K562 (cell line): Measurements from ENCODE around the gene NUDT1. TPM values are rescaled to one million over a fixed set of nuclear protein-coding genes. Genes with fewer than 3 reads are reported as not detected.

Experiments used
- ATAC-seq: fragments of 200-7000 bp; cut with Tn5 transposase; 3 replicates; pipeline ENCODE4 v1.9.1; 2020; ENCODE audit warnings: moderate library complexity
- BruUV-seq: library from RNA; stranded (reverse); fragments of 400-500 nt; replicated peaks from 2 replicates; lab custom pipeline; 2021; lab: Mats Ljungman, UMichigan
- CTCF ChIA-PET: fragments of 300-600 bp; formaldehyde crosslinking; extraction: SDS; loops from one replicate; lab custom pipeline; 2021; ENCODE audit warnings: low intra/inter-chr PET ratio; lab: Yijun Ruan, JAX
- POLR2A ChIA-PET: fragments of 300-600, 350-650 bp; sonication (Branson Sonifier 250); formaldehyde crosslinking; extraction: SDS; loops from one replicate; lab custom pipeline; 2021; ENCODE audit warnings: antibody characterized with exemption, inconsistent platforms; lab: Yijun Ruan, JAX
- DNase-seq, 4 experiments: peaks; one replicate each; pipeline versions ENCODE4 v3.0.0 to v3.0.0-alpha.2; 2011 to 2018; ENCODE audit warnings: low spot score in 3 of 4, mixed read lengths in 3 of 4; ENCODE audit errors: extremely low read depth in 1 of 4
- FAIRE-seq: peaks from 2 replicates; lab custom pipeline; 2011; peaks lifted over from hg19 to GRCh38; lab: Jason Lieb, UNC
- H2AFZ ChIP-seq: 2 replicates; pipeline ENCODE4 v1.6.0; 2011; ENCODE audit warnings: low read depth, low read length, control low read depth, inconsistent platforms
- H3K27ac ChIP-seq: fragments of 200-600 bp; 3 replicates; pipeline ENCODE4 v1.8.0; 2011; ENCODE audit warnings: low read depth, mild to moderate bottlenecking, control low read depth, inconsistent platforms, low read length, moderate library complexity, mixed read lengths; ENCODE audit errors: extremely low read depth
- H3K27me3 ChIP-seq, 2 experiments: fragments of 300-600 bp in 1 of 2; 2 replicates in 1 of 2; 3 replicates in 1 of 2; pipeline versions ENCODE4 v1.6.0 to v1.8.0; 2011; ENCODE audit warnings: inconsistent platforms in 2 of 2, low read length in 2 of 2, mild to moderate bottlenecking in 1 of 2, mixed read lengths in 1 of 2, moderate library complexity in 1 of 2; ENCODE audit not compliant: control insufficient read depth in 2 of 2, insufficient read depth in 2 of 2
- H3K36me3 ChIP-seq: fragments of 300-600 bp; 3 replicates; pipeline ENCODE4 v1.8.0; 2011; ENCODE audit warnings: mild to moderate bottlenecking, low read length, inconsistent platforms; ENCODE audit not compliant: control insufficient read depth, insufficient read depth
- H3K4me1 ChIP-seq, 2 experiments: fragments of 200-600 bp in 1 of 2; replicated peaks in 1 of 2; 2 replicates in 1 of 2; 3 replicates in 1 of 2; pipeline versions ENCODE4 v1.5.1 to v1.8.0; 2011; ENCODE audit warnings: inconsistent platforms in 2 of 2, low read length in 2 of 2, mild to moderate bottlenecking in 1 of 2, mixed read lengths in 1 of 2, moderate library complexity in 1 of 2; ENCODE audit not compliant: control insufficient read depth in 2 of 2, insufficient read depth in 2 of 2
- H3K4me2 ChIP-seq: 2 replicates; pipeline ENCODE4 v1.6.1; 2011; ENCODE audit warnings: low read length, control low read depth, inconsistent platforms, mixed read lengths; ENCODE audit not compliant: insufficient read depth
- H3K4me3 ChIP-seq: fragments of 200-600 bp; sonication (generic), shearing (Covaris generic); 2 replicates; pipeline ENCODE4 v1.5.1; 2016; ENCODE audit warnings: control low read depth, inconsistent platforms
- H3K79me2 ChIP-seq: fragments of 200-600 bp; 3 replicates; pipeline ENCODE4 v1.8.0; 2011; ENCODE audit warnings: low read length, inconsistent platforms; ENCODE audit not compliant: control insufficient read depth, insufficient read depth
- H3K9ac ChIP-seq, 2 experiments: 2 replicates each; pipeline versions ENCODE4 v1.6.0 to v1.6.1; 2011; ENCODE audit warnings: low read depth in 2 of 2, low read length in 2 of 2, control low read depth in 1 of 2, inconsistent platforms in 1 of 2, mild to moderate bottlenecking in 1 of 2, mixed read lengths in 1 of 2; ENCODE audit not compliant: insufficient read depth in 1 of 2
- H3K9me1 ChIP-seq: one replicate; pipeline ENCODE4 v1.6.0; 2011; ENCODE audit warnings: inconsistent platforms, mild to moderate bottlenecking, low read length, moderate library complexity; ENCODE audit not compliant: control insufficient read depth, insufficient read depth
- H3K9me3 ChIP-seq: replicated peaks from 2 replicates; pipeline ENCODE4 v1.5.1; 2011; ENCODE audit warnings: low read depth, low read length, inconsistent platforms; ENCODE audit not compliant: control insufficient read depth, insufficient read depth
- H4K20me1 ChIP-seq: replicated peaks from 2 replicates; pipeline ENCODE4 v1.6.1; 2011; ENCODE audit warnings: low read length, inconsistent platforms, mixed read lengths; ENCODE audit not compliant: control insufficient read depth, insufficient read depth
- CHD2 ChIP-seq: IDR thresholded peaks from 2 replicates; pipeline ENCODE4 v1.6.1; 2011; ENCODE audit warnings: low read depth, low read length
- DIDO1 ChIP-seq: fragments of 450-650 bp; IDR thresholded peaks from 2 replicates; pipeline ENCODE4 v1.6.1; 2016; ENCODE audit warnings: low read depth, missing biosample characterization, missing genetic modification characterization
- EWSR1 ChIP-seq: fragments of 450-650 bp; IDR thresholded peaks from 2 replicates; pipeline ENCODE4 v1.6.1; 2018; ENCODE audit warnings: borderline replicate concordance, mild to moderate bottlenecking, low read depth, moderate library complexity; ENCODE audit not compliant: partially characterized antibody
- KAT8 ChIP-seq: fragments of 450-650 bp; IDR thresholded peaks from 2 replicates; pipeline ENCODE4 v1.6.1; 2016; ENCODE audit warnings: low read depth, mild to moderate bottlenecking
- NFXL1 ChIP-seq: fragments of 450-650 bp; formaldehyde crosslinking; IDR thresholded peaks from 2 replicates; pipeline ENCODE4 v1.4.0; 2021; ENCODE audit warnings: mild to moderate bottlenecking
- NFYB ChIP-seq: IDR thresholded peaks from 2 replicates; pipeline ENCODE4 v1.6.1; 2011; ENCODE audit warnings: mild to moderate bottlenecking, moderate library complexity; ENCODE audit not compliant: insufficient read length; ENCODE audit errors: extremely low read depth
- RBM39 ChIP-seq: fragments of 200-400 bp; formaldehyde crosslinking; optimal IDR thresholded peaks from 2 replicates; pipeline ENCODE3; 2018; ENCODE audit warnings: low read depth, low read length
- RCOR1 ChIP-seq, 2 experiments: IDR thresholded peaks; 2 replicates each; pipeline ENCODE4 v1.6.1; 2012; ENCODE audit warnings: low read depth in 2 of 2, low read length in 2 of 2, borderline replicate concordance in 1 of 2, improper control_type of control experiment in 1 of 2
- SMAD1 ChIP-seq: fragments of 150-350 bp; IDR thresholded peaks from 2 replicates; pipeline ENCODE4 v1.6.1; 2014; ENCODE audit warnings: low read length, low read depth; ENCODE audit not compliant: partially characterized antibody
- U2AF2 ChIP-seq: fragments of 200-400 bp; formaldehyde crosslinking; optimal IDR thresholded peaks from 2 replicates; pipeline ENCODE3; 2017; ENCODE audit warnings: low read depth, mild to moderate bottlenecking, low read length
- XRCC5 ChIP-seq: fragments of 200-400 bp; formaldehyde crosslinking; IDR thresholded peaks from 2 replicates; pipeline ENCODE4 v1.6.1; 2017; ENCODE audit warnings: low read depth, mild to moderate bottlenecking, low read length
- ZNF184 ChIP-seq: sonication (generic); formaldehyde crosslinking; IDR thresholded peaks from 2 replicates; pipeline ENCODE4 v1.5.0; 2020; ENCODE audit warnings: missing genetic modification reagents
- ZNF785 ChIP-seq: fragments of 250-450 bp; sonication (Bioruptor Pico); IDR thresholded peaks from 2 replicates; pipeline ENCODE4 v1.4.0; 2020; ENCODE audit warnings: mild to moderate bottlenecking
- WGBS: fragments of 100-300 bp; shearing (Covaris generic); methylation state at CpG from one replicate; pipeline ENCODE4 v1.1.6; 2016; ENCODE audit warnings: low coverage, mixed read lengths; ENCODE audit not compliant: insufficient coverage; ENCODE audit errors: missing lambda C conversion rate; 5-methylcytosine and 5-hydroxymethylcytosine counted together
- in situ Hi-C: fragments of 300-500 bp; cut with MboI; formaldehyde crosslinking; loops from 4 replicates; pipeline ENCODE4 v1.15.0; 2018; ENCODE audit warnings: inconsistent platforms, mixed read lengths
- intact Hi-C: fragments of 100-400 bp; cut with micrococcal nuclease; formaldehyde crosslinking; loops from 2 replicates; pipeline ENCODE4 v1.14.2; 2022
- polyA plus RNA-seq, 8 experiments: library from polyadenylated mRNA; depleted of rRNA in 4 of 8; stranded (reverse) in 5 of 8; unstranded in 3 of 8; fragments of >200 nt; fragmentation: Nextera tagmentation in 2 of 8; fragmentation: Illumina TruSeq in 1 of 8; extraction: Ambion mirVana in 2 of 8; extraction: Trizol in 1 of 8; gene quantifications; 2 replicates each; pipeline versions ENCODE4 v1.2.1 to v1.2.3, GENCODE V29; 2011 to 2014; ENCODE audit warnings: inconsistent platforms in 1 of 8, missing spikeins in 1 of 8
- total RNA-seq, 7 experiments: library from RNA; depleted of rRNA in 6 of 7; stranded (reverse); fragments of >200 nt in 6 of 7; fragmentation: Illumina TruSeq in 2 of 7; extraction: Trizol in 2 of 7; gene quantifications; 2 replicates each; pipeline versions ENCODE4 v1.2.1 to v1.2.3, GENCODE V29; 2011 to 2021; ENCODE audit warnings: low replicate concordance in 1 of 7

Gene NUDT1
- total and polyA plus RNA-seq, 9 of the 15 experiments (the other 6 are each of a cell fraction or from before 2014, with no cell fraction given): 5.3 to 73.3 (median 29.6) TPM

DNA sequence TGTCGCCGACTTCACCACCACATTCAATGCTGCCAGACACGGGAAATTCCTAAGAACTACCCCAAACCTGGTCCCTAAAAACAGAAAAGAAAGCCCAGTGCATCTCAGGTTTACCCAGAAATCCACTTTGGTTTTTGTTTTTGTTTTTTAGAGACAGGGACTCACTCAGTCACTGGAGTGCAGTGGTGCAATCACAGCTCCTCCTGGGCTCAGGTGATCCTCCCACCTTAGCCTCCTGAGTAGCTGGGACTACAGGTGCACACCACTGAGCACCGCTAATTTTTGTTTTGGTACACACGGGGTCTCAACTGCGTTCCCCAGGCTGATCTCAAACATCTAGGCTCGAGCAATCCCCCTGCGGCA, 32.1 kb upstream of the NUDT1 start (continued):
- TF ChIP-seq RCOR1 (IDR thresholded peaks at IDR 0.05; ENCODE audit: borderline replicate concordance in 1 of 2, low read depth in 2 of 2, low read length in 2 of 2) (no peak), RBM39 (no peak), XRCC5 (no peak), U2AF2 (no peak), SMAD1 (no peak), KAT8 (no peak)

DNA sequence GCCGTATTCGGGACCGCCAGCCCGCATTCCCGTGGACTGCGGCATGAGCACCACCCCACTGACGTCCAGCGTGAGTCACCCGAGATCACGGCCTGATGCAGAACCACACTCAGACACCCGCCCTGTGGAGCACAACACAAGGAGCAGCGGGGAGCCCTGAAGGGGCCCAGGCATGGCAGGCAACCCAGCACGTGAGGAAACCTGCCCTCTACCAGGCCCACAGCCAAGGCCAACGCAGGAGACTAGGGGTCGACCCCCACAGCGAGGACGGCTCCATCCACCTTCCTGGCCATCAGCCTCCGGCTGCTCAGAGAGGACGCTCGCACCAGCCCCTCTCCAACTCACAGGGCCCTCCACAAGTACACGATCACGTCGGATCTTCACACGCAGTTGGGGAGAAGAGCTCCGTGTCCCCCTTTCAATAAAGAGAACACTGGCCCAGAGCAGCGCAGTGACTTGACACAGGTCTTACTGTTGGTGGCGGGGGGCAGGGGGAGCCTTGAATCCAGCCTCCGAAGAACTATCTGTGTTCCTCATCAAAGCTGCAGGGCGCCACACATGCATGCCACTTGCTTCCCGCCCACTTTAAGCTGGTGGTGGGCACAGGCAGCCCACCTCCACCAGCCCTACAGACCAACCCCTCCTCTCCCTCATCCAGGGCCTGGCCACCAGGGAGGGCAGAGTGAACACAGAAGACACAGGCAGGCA, 31.3 kb upstream of the NUDT1 start:
- Histone ChIP-seq H2AFZ (no peak overlapping the region), H3K4me1 (peaks cover 0 to 10% of the 10 kb centered on the region in 2 experiments; a peak in 1 of 5 replicates), H3K27ac (no peak overlapping the region), H3K27me3 (no peaks in the 10 kb centered on the region), H3K79me2 (no peaks in the 10 kb centered on the region), H3K36me3 (peaks cover 76% of the 10 kb centered on the region; the same call in 2 of the 3 replicates), H3K4me3 (no peak overlapping the region), H3K9me1 (no peaks in the 10 kb centered on the region), H3K9ac (no peak overlapping the region), H3K4me2 (no peak overlapping the region), H4K20me1 (no peaks in the 10 kb centered on the region; the same call in none of the 2 replicates), H3K9me3 (0 out of 2 replicates have a peak, but pooled peaks cover 2% of the 10 kb centered on the region)
- ATAC-seq: no peak
- 93% methylated on average over 22 of the region's 30 CpGs for WGBS
- no peak for FAIRE-seq
- TF ChIP-seq ZNF184 (CRISPR knock-in tag) (no peak), ZNF785 (CRISPR knock-in tag) (no peak), DIDO1 (no peak), NFXL1 (CRISPR knock-in tag) (no peak), CHD2 (no peak), EWSR1 (no peak), NFYB (no peak)
- BruUV-seq: no TSS peak
- DNase-seq: no peak
- intact Hi-C loops (no loop called here), in situ Hi-C loops (no loop called here)
- CTCF ChIA-PET: no interaction called here
- POLR2A ChIA-PET: interaction anchor here (0.5 kb wide), 1 partner anchor 144 kb away, joined by 3 read pairs; the partner anchor contains the start of gene EIF3B
